Ishikawa (cell line): ENCODE measurements around the gene NUP50.

Source experiments
- CEBPB ChIP-seq: IDR thresholded peaks from 2 replicates; pipeline ENCODE4 v1.6.1; 2012
- CREB1 ChIP-seq: IDR thresholded peaks from 2 replicates; pipeline ENCODE4 v1.6.1; 2012; ENCODE audit warnings: low read depth
- EGR1 ChIP-seq: IDR thresholded peaks from 2 replicates; pipeline ENCODE4 v1.6.1; 2012
- EP300 ChIP-seq: IDR thresholded peaks from 2 replicates; pipeline ENCODE4 v1.6.1; 2012; ENCODE audit warnings: borderline replicate concordance
- FOXM1 ChIP-seq: IDR thresholded peaks from 2 replicates; pipeline ENCODE4 v1.6.1; 2012; ENCODE audit warnings: low read depth, borderline replicate concordance
- NFIC ChIP-seq: IDR thresholded peaks from 2 replicates; pipeline ENCODE4 v1.6.1; 2012
- RAD21 ChIP-seq: IDR thresholded peaks from 2 replicates; pipeline ENCODE4 v1.6.1; 2012; ENCODE audit warnings: low read depth
- TAF1 ChIP-seq: IDR thresholded peaks from 2 replicates; pipeline ENCODE4 v1.6.1; 2012; ENCODE audit warnings: low read depth, mild to moderate bottlenecking
- TCF12 ChIP-seq: IDR thresholded peaks from 2 replicates; pipeline ENCODE4 v1.6.1; 2012; ENCODE audit warnings: low read depth
- TEAD4 ChIP-seq: IDR thresholded peaks from 2 replicates; pipeline ENCODE4 v1.6.1; 2012
- YY1 ChIP-seq: IDR thresholded peaks from 2 replicates; pipeline ENCODE4 v1.6.1; 2012; ENCODE audit warnings: low read depth
- ZBTB7A ChIP-seq: IDR thresholded peaks from 2 replicates; pipeline ENCODE4 v1.6.1; 2012; ENCODE audit warnings: low read depth
- TF ChIP-seq, protein P1 (sequence below): IDR thresholded peaks from 2 replicates; pipeline ENCODE4 v1.6.1; 2012
- TF ChIP-seq, protein P2 (sequence below): IDR thresholded peaks from 2 replicates; pipeline ENCODE4 v1.6.1; 2012
- TF ChIP-seq, protein P3 (sequence below): IDR thresholded peaks from 2 replicates; pipeline ENCODE4 v1.6.1; 2012; ENCODE audit warnings: low read depth, mild to moderate bottlenecking

Gene NUP50

DNA sequence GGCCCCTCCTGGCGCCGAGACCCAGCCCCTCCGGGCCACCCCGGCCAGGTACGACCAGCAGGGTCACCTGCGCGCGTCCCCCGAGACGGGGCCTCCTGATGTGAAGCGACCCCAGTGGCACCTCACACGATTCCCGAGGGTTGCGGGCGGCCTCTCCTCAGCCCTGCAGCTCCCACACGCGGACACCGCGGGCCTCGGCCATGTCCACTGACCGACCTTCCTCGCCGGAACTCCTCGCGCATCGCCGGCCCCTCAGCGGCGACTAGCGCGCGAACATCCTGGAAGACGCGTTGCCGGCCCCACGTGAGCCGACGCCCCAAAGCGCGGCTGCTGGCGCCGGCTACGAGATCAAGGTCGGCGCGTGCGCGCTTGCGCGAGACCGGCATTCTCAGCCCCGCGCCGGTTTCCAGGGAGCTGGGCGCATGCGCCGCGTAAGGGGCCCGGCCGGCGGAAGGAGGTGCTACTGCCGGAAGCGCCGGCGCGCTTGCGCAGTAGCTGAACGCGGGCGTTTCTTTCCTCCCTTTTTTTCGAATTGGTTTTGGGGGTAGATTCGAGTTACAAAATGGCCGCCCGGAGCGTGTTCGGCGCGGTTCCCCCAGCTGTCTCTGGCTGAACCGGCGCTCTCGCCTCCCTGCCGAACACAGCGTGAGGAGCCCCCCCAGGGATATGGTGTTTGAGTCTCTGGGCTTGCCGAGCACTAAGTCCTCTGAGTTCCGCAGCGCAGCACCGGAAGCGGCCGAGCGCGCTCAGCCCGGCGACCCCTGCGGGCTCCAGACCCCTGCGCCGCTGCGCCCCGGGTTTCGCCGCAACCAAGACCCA lies at the start of gene NUP50:
TSS of gene NUP50 (plus strand) at position 475 of the 819 bp plus-strand sequence. CDS start 4,253 bp downstream, outside the sequence.
- TF ChIP-seq NFIC (no peak), CREB1 (no peak), TAF1 (peak; percentile 62), YY1 (peak; percentile 84), ZBTB7A (peak; percentile 10; the same call in 1 of the 2 replicates), EGR1 (no peak), EP300 (no peak), FOXM1 (no peak), TCF12 (peak; percentile 41; the same call in 1 of the 2 replicates), TEAD4 (peak; percentile 18; the same call in 1 of the 2 replicates), CEBPB (no peak), RAD21 (no peak)
- TF ChIP-seq, protein P1, sequence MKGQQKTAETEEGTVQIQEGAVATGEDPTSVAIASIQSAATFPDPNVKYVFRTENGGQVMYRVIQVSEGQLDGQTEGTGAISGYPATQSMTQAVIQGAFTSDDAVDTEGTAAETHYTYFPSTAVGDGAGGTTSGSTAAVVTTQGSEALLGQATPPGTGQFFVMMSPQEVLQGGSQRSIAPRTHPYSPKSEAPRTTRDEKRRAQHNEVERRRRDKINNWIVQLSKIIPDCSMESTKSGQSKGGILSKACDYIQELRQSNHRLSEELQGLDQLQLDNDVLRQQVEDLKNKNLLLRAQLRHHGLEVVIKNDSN: peak; percentile 76
- TF ChIP-seq, protein P2, sequence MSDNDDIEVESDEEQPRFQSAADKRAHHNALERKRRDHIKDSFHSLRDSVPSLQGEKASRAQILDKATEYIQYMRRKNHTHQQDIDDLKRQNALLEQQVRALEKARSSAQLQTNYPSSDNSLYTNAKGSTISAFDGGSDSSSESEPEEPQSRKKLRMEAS: peak; percentile 99
- TF ChIP-seq, protein P3, sequence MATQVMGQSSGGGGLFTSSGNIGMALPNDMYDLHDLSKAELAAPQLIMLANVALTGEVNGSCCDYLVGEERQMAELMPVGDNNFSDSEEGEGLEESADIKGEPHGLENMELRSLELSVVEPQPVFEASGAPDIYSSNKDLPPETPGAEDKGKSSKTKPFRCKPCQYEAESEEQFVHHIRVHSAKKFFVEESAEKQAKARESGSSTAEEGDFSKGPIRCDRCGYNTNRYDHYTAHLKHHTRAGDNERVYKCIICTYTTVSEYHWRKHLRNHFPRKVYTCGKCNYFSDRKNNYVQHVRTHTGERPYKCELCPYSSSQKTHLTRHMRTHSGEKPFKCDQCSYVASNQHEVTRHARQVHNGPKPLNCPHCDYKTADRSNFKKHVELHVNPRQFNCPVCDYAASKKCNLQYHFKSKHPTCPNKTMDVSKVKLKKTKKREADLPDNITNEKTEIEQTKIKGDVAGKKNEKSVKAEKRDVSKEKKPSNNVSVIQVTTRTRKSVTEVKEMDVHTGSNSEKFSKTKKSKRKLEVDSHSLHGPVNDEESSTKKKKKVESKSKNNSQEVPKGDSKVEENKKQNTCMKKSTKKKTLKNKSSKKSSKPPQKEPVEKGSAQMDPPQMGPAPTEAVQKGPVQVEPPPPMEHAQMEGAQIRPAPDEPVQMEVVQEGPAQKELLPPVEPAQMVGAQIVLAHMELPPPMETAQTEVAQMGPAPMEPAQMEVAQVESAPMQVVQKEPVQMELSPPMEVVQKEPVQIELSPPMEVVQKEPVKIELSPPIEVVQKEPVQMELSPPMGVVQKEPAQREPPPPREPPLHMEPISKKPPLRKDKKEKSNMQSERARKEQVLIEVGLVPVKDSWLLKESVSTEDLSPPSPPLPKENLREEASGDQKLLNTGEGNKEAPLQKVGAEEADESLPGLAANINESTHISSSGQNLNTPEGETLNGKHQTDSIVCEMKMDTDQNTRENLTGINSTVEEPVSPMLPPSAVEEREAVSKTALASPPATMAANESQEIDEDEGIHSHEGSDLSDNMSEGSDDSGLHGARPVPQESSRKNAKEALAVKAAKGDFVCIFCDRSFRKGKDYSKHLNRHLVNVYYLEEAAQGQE: no peak

GRCh38 chr22:45120440-45120839 lies 43.3 kb upstream of the NUP50 start:
- TF ChIP-seq TEAD4 (no peak), CREB1 (no peak), TAF1 (no peak), FOXM1 (no peak), RAD21 (no peak), YY1 (no peak), CEBPB (no peak), ZBTB7A (no peak), EP300 (no peak), EGR1 (no peak), TCF12 (no peak), NFIC (no peak)
- TF ChIP-seq, protein P3: no peak
- TF ChIP-seq, protein P2: no peak
- TF ChIP-seq, protein P1: no peak

- TF ChIP-seq CREB1 (no peak), TEAD4 (no peak), EGR1 (no peak), RAD21 (no peak), TCF12 (no peak), NFIC (no peak), YY1 (no peak), ZBTB7A (no peak), EP300 (no peak), CEBPB (no peak), TAF1 (no peak), FOXM1 (no peak)
- TF ChIP-seq, protein P1: no peak
- TF ChIP-seq, protein P2: no peak
- TF ChIP-seq, protein P3: no peak
These were observed 42.8 kb upstream of the NUP50 start for GRCh38 chr22:45120931-45121330.
